Measurements from ENCODE around the gene ADA. TPM values are rescaled to one million over a fixed set of nuclear protein-coding genes. Genes with fewer than 3 reads are reported as not detected.

The ADA gene
- polyA plus RNA-seq, 3 donors, result 4.9 to 6.3 (median 5.2) TPM

DNA sequence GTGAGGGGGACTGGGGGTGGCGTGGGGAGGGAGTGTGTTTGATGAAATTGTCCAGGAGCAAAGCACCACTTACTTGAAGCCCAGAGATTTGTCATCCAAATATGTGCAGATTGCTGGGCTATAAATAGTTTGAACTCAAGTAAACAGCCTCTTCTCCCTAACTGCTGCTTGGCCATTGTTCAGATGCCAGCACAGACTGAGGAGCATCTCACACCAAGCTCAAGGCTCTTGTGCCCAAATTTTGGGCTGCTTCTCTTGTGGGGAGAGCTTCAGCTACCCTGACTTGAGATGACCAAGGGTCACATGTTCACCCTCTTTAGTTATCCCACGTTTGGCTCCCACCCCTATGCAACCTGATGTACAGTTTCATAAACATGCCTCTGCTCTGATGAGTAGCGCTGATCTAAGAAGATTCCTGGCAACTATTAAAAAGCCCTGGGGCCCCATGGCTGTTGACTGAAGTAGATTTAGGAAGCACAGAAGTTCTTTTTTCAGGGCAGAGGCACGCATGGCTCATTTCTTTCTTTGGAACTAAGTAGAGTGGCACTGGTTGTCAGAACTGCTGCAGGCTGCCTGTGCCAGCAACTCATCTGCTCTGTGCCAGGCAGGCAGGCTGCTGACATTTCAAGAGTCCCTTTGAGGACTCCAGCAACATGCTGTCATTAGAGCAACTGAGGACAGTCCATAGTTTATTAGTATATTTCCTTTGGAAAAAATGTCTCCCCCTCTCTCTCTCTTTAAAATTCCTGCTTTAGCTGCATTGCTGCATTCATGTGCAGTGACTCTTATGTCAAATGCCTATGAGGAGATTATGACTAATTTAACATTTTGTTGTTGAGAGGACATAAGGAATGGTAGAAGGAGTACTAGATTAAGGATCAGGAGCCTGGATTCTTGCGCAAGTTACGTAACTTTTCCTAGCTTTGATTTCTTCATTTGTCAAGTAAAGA is 78.7 kb downstream of the ADA start:
- no peak for DNase-seq (ENCODE audit: extremely low read depth in 1 of 11, low read depth in 9 of 11, low spot score in 4 of 11)

DNA sequence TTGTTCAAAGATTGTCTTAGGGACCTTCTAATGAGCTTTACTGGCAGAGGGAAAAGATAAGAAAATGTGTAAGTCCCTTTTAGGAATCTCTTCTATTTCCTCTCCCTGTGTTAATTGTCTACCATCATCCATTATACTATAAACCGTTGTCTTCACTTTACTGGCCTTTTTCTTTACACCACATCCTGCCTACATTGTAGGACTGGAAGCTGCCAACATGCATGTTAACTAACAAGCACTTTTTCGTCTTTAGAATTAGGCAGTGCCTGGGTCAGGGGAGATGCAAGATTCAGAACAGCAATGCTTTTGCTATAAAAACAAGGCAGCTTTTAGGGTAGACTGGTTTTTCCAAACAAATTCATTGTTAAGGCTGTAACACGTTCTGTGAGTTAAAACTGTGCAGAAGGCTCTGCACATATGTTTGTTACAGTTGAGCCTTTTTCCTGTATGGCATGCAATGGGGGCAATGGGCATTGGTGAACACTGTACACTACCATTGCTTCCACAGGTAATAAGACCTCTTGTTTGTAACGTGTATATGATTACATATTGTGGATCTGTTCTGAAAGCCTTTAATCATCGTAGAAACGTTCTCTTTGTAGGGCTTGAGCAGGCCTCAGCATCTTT is 80.0 kb downstream of the ADA start:
- no peak for DNase-seq (ENCODE audit: extremely low read depth in 1 of 11, low read depth in 9 of 11, low spot score in 4 of 11)

DNA sequence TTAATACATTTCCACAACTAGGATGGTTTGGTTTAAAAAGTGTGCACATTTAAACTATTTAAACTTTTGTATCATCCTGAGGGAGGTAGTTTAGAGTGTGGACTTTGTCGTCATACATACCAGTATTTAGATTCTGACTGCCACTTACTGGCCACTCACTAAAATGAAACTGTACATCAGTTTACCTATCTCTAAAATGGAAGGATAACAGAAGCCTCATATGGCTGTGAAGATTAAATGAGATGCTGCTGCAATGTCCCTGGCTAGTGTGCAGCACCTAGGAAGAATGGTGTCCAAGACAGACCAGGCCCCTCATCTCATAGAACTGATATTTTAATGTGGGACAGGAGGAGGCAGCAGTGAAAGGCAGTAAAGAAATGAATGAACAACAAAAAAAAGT is 81.1 kb downstream of the ADA start:
- no peak for DNase-seq (ENCODE audit: extremely low read depth in 1 of 11, low read depth in 9 of 11, low spot score in 4 of 11)

Other genes with a start within 250 kb of the ADA start
- 10 to 100 TPM; 12.8 to 14.7 (median 12.9) TPM for gene TTPAL, start 175.8 kb downstream of the ADA start, polyA plus RNA-seq (ENCODE audit: insufficient read length in 3 of 3)
- gene SERINC3, start 129.6 kb downstream of the ADA start, polyA plus RNA-seq (ENCODE audit: insufficient read length in 3 of 3), result 10 to 100 TPM; 61.9 to 71.2 (median 68.5) TPM
- 10 to 100 TPM; 57.1 to 64.9 (median 62.8) TPM for gene PKIG, start 69.1 kb downstream of the ADA start, polyA plus RNA-seq (ENCODE audit: insufficient read length in 3 of 3)
- under 1 TPM in 2 of 3 donors, not detected in 1; 0.17 to 0.26 TPM for gene CCN5, start 63.7 kb upstream of the ADA start, polyA plus RNA-seq (ENCODE audit: insufficient read length in 3 of 3)
- gene KCNK15, start 94.2 kb upstream of the ADA start, polyA plus RNA-seq (ENCODE audit: insufficient read length in 3 of 3), result under 1 TPM; 0.06 to 0.18 (median 0.09) TPM
- gene RIMS4, start 158.8 kb upstream of the ADA start, polyA plus RNA-seq (ENCODE audit: insufficient read length in 3 of 3), result 1 to 10 TPM in 1 of 3 donors, under 1 TPM in 2; 0.59 to 1.0 (median 0.62) TPM
- gene YWHAB, start 234.0 kb upstream of the ADA start, polyA plus RNA-seq (ENCODE audit: insufficient read length in 3 of 3), result 100 to 1,000 TPM; 203 to 250 (median 209) TPM

Data from renal cortex interstitium (tissue), 11 donors.